Measurements from ENCODE around the gene LPP. TPM values are rescaled to one million over a fixed set of nuclear protein-coding genes. Genes with fewer than 3 reads are reported as not detected.

The LPP gene
- polyA plus RNA-seq, 2 of the 4 experiments (the other 2 are of a cell fraction), result 11.0 to 30.8 TPM

DNA sequence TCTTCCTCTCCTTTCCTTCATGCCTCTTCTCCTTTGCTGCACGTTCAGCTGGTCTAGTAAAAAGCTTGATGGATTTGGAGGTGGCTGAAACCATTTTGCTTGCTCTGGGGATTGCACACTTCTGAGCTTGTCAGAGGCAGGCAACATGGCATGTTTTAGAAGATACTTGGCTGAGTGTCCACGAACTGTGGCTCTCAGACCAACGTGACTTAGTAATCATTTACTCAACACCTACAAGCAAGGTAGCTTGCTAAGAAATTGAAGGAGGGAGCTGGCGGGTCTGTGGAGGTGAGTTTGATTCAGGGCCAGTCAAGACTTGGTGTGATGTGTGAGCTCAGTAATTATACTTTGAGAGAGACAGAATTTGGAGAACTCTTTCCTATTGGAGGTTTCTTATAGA lies 196.0 kb downstream of the LPP start:
- 39% methylated on average over 3 of the region's 4 CpGs for WGBS (ENCODE audit: missing lambda C conversion rate)
- POLR2A ChIA-PET, result interaction anchor here (0.7 kb wide), 1 partner anchor 306 kb away, joined by 3 read pairs; no protein-coding TSS in a partner anchor

DNA sequence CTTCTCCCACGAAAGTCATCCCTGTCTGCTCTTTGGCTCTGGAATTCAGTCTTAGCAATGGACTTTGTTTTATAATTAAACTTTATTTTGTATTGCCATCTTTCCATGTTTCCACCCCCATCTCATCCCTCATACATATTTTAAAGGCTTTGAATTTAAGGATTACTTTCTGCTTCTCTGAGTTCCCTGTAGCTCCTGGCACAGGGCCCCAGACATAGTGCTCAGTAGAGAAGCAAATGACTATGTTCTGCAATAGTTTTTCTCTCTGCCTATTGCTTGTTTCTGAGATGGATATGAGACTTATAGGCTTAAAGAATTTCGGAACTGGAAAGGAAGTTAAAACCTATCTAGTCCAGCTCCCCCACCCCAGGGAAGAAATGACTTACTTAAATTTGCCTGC lies 197.0 kb downstream of the LPP start:
- DNase-seq (ENCODE audit: low read depth in 1 of 2, low spot score in 1 of 2) (no peak), FAIRE-seq (no peak), ATAC-seq (no peak)
- POLR2A ChIA-PET, result no interaction called here
- Histone ChIP-seq H3K9me3 (no peaks in the 10 kb centered on the region), H3K27ac (no peak overlapping the region), H3K4me1 (peaks cover 31% of the 10 kb centered on the region), H3K4me3 (no peak overlapping the region), H3K4me2 (no peak overlapping the region)
- CTCF ChIA-PET, result interaction anchor here (1.2 kb wide), 1 partner anchor 14 kb away, joined by 3 read pairs; no protein-coding TSS in a partner anchor
- 94% methylated on average over 2 of the region's 2 CpGs for WGBS (ENCODE audit: missing lambda C conversion rate)
- TF ChIP-seq, protein P1, sequence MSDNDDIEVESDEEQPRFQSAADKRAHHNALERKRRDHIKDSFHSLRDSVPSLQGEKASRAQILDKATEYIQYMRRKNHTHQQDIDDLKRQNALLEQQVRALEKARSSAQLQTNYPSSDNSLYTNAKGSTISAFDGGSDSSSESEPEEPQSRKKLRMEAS (IDR thresholded peaks at IDR 0.05), result no peak
- TF ChIP-seq, protein P2, sequence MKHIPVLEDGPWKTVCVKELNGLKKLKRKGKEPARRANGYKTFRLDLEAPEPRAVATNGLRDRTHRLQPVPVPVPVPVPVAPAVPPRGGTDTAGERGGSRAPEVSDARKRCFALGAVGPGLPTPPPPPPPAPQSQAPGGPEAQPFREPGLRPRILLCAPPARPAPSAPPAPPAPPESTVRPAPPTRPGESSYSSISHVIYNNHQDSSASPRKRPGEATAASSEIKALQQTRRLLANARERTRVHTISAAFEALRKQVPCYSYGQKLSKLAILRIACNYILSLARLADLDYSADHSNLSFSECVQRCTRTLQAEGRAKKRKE (CRISPR knock-in tag; IDR thresholded peaks at IDR 0.05; ENCODE audit: low read depth), result no peak
- TF ChIP-seq KDM5A (IDR thresholded peaks at IDR 0.05), result no peak
- TF ChIP-seq FOSL2 (IDR thresholded peaks at IDR 0.05), result no peak
- TF ChIP-seq FOSL2 (CRISPR knock-in tag; IDR thresholded peaks at IDR 0.05), result no peak
- no peak for TF ChIP-seq HEYL (CRISPR knock-in tag; IDR thresholded peaks at IDR 0.05)
- TF ChIP-seq JUN (IDR thresholded peaks at IDR 0.05), result no peak
- no peak for TF ChIP-seq ZFP36 (IDR thresholded peaks at IDR 0.05; ENCODE audit: borderline replicate concordance, partially characterized antibody)
- no peak for TF ChIP-seq ZC3H11A (IDR thresholded peaks at IDR 0.05)

More for the DNA sequence above, 196.0 kb downstream of the LPP start:
- ATAC-seq (no peak), DNase-seq (ENCODE audit: low read depth in 1 of 2, low spot score in 1 of 2) (no peak), FAIRE-seq (no peak)
- Histone ChIP-seq H3K4me2 (peak overlapping the region; percentile 57), H3K27ac (peak overlapping the region; percentile 60 to 81; a peak in 4 of 6 replicates), H3K4me1 (peaks cover 34% of the 10 kb centered on the region), H3K9me3 (no peaks in the 10 kb centered on the region), H3K4me3 (no peak overlapping the region)
- CTCF ChIA-PET, result interaction anchor here (0.5 to 2.3 kb wide), 4 partner anchors 13 to 1265 kb away, joined by 3 to 7 read pairs (median 4); no protein-coding TSS in a partner anchor
- TF ChIP-seq HOXA7 (CRISPR knock-in tag; IDR thresholded peaks at IDR 0.05) (no peak), KDM5A (IDR thresholded peaks at IDR 0.05) (no peak), PHF8 (IDR thresholded peaks at IDR 0.05; ENCODE audit: borderline replicate concordance, low read depth) (no peak), FOSL2 (IDR thresholded peaks at IDR 0.05) (no peak), FOSL2 (CRISPR knock-in tag; IDR thresholded peaks at IDR 0.05) (no peak), CHD4 (IDR thresholded peaks at IDR 0.05; ENCODE audit: borderline replicate concordance) (no peak), TFCP2L1 (CRISPR knock-in tag; IDR thresholded peaks at IDR 0.05) (no peak), FOXS1 (CRISPR knock-in tag; IDR thresholded peaks at IDR 0.05) (no peak)
- TF ChIP-seq, protein P3, sequence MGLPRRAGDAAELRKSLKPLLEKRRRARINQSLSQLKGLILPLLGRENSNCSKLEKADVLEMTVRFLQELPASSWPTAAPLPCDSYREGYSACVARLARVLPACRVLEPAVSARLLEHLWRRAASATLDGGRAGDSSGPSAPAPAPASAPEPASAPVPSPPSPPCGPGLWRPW (IDR thresholded peaks at IDR 0.05), result no peak
- TF ChIP-seq, protein P2 (CRISPR knock-in tag; IDR thresholded peaks at IDR 0.05; ENCODE audit: low read depth), result no peak
- TF ChIP-seq, protein P1 (IDR thresholded peaks at IDR 0.05), result no peak
- TF ChIP-seq, protein P4, sequence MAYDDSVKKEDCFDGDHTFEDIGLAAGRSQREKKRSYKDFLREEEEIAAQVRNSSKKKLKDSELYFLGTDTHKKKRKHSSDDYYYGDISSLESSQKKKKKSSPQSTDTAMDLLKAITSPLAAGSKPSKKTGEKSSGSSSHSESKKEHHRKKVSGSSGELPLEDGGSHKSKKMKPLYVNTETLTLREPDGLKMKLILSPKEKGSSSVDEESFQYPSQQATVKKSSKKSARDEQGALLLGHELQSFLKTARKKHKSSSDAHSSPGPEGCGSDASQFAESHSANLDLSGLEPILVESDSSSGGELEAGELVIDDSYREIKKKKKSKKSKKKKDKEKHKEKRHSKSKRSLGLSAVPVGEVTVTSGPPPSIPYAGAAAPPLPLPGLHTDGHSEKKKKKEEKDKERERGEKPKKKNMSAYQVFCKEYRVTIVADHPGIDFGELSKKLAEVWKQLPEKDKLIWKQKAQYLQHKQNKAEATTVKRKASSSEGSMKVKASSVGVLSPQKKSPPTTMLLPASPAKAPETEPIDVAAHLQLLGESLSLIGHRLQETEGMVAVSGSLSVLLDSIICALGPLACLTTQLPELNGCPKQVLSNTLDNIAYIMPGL (CRISPR knock-in tag; IDR thresholded peaks at IDR 0.05; ENCODE audit: borderline replicate concordance), result no peak

DNA sequence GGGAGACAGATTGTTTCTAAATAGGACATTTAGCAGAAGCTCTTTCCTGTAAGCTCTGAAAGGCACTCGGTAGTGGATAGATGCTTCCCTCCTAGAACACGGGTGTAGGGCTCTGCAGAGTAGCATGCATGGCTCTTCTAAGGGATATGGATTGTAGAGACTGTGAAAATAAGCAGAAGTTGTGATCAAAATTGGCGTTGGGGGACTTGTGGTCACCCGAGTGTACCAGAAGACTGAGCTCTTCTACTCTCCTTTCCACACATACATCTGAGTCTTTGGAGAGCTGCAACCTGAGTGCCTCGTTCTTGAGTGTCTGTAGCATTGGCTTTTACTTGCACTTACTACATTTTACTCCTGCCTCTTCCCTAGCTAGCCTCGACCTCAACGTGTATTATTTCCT lies 197.7 kb downstream of the LPP start:
- no peak for ATAC-seq
- Histone ChIP-seq H3K4me1 (peaks cover 31% of the 10 kb centered on the region), H3K4me3 (no peak overlapping the region), H3K9me3 (no peaks in the 10 kb centered on the region), H3K27ac (no peak overlapping the region), H3K4me2 (no peak overlapping the region)
- CTCF ChIA-PET, result interaction anchor here (1.2 kb wide), 1 partner anchor 13 kb away, joined by 3 read pairs; no protein-coding TSS in a partner anchor
- POLR2A ChIA-PET, result no interaction called here
- FAIRE-seq, result no peak
- TF ChIP-seq, protein P5, sequence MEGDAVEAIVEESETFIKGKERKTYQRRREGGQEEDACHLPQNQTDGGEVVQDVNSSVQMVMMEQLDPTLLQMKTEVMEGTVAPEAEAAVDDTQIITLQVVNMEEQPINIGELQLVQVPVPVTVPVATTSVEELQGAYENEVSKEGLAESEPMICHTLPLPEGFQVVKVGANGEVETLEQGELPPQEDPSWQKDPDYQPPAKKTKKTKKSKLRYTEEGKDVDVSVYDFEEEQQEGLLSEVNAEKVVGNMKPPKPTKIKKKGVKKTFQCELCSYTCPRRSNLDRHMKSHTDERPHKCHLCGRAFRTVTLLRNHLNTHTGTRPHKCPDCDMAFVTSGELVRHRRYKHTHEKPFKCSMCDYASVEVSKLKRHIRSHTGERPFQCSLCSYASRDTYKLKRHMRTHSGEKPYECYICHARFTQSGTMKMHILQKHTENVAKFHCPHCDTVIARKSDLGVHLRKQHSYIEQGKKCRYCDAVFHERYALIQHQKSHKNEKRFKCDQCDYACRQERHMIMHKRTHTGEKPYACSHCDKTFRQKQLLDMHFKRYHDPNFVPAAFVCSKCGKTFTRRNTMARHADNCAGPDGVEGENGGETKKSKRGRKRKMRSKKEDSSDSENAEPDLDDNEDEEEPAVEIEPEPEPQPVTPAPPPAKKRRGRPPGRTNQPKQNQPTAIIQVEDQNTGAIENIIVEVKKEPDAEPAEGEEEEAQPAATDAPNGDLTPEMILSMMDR (IDR thresholded peaks at IDR 0.05), result no peak
- WGBS (ENCODE audit: missing lambda C conversion rate), result 93% methylated on average over 7 of the region's 7 CpGs
- no peak for DNase-seq (ENCODE audit: low read depth in 1 of 2, low spot score in 1 of 2)
